Astrocyte of the cerebellum (primary cell): ENCODE results near the gene KCNB1.
A peak's percentile ranks its signal among the peaks of the same experiment; 100 is the strongest.

ENCODE experiments used
- DNase-seq: peaks from one replicate; pipeline ENCODE4 v3.0.0-alpha.2; 2011; ENCODE audit warnings: low read depth
- H3K4me3 ChIP-seq: 2 replicates; pipeline ENCODE4 v1.5.1; 2011; ENCODE audit warnings: mild to moderate bottlenecking, low read depth, low read length, moderate library complexity
- in situ Hi-C: cut with HindIII; loops from 2 replicates; pipeline ENCODE4 v1.10.0; 2017; ENCODE audit warnings: low sequenced_read_pairs
- TF ChIP-seq, protein P1 (sequence below): IDR thresholded peaks from 2 replicates; pipeline ENCODE4 v1.5.1; 2012; ENCODE audit warnings: low read length, low read depth, moderate library complexity, mild to moderate bottlenecking; ENCODE audit errors: missing control alignments

Gene KCNB1

GRCh38 chr20:49513517-49513916 lies 31.0 kb upstream of the KCNB1 start:
- TF ChIP-seq, protein P1, sequence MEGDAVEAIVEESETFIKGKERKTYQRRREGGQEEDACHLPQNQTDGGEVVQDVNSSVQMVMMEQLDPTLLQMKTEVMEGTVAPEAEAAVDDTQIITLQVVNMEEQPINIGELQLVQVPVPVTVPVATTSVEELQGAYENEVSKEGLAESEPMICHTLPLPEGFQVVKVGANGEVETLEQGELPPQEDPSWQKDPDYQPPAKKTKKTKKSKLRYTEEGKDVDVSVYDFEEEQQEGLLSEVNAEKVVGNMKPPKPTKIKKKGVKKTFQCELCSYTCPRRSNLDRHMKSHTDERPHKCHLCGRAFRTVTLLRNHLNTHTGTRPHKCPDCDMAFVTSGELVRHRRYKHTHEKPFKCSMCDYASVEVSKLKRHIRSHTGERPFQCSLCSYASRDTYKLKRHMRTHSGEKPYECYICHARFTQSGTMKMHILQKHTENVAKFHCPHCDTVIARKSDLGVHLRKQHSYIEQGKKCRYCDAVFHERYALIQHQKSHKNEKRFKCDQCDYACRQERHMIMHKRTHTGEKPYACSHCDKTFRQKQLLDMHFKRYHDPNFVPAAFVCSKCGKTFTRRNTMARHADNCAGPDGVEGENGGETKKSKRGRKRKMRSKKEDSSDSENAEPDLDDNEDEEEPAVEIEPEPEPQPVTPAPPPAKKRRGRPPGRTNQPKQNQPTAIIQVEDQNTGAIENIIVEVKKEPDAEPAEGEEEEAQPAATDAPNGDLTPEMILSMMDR = no peak
- DNase-seq = no peak
- in situ Hi-C loops = no loop called here
- H3K4me3 ChIP-seq = no peak overlapping the region

DNA sequence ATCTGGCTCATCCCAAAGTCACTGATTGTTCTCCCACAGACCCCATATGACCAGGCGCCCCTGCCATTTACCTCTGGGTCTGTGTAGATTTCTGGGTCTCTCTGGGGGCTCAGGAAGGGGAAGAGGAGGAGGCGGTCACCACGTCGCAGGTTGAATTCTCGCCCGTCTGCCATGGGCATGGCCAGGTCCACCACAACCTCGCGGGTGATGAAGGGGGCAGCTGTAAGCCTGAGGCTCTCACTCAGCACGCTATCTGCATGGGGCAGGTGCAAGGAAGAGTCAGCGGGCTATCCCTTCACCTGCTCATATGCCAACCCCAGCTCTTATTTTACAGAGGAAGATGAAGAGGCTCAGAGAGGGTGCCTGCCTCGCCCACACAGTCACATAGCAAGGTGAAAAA lies 30.5 kb upstream of the KCNB1 start:
- in situ Hi-C loops = no loop called here
- no peak overlapping the region for H3K4me3 ChIP-seq
- TF ChIP-seq, protein P1 = no peak
- no peak for DNase-seq

GRCh38 chr20:49511788-49512525 lies 29.5 kb upstream of the KCNB1 start:
- in situ Hi-C loops = no loop called here
- DNase-seq = no peak
- TF ChIP-seq, protein P1 = no peak
- no peak overlapping the region for H3K4me3 ChIP-seq

DNA sequence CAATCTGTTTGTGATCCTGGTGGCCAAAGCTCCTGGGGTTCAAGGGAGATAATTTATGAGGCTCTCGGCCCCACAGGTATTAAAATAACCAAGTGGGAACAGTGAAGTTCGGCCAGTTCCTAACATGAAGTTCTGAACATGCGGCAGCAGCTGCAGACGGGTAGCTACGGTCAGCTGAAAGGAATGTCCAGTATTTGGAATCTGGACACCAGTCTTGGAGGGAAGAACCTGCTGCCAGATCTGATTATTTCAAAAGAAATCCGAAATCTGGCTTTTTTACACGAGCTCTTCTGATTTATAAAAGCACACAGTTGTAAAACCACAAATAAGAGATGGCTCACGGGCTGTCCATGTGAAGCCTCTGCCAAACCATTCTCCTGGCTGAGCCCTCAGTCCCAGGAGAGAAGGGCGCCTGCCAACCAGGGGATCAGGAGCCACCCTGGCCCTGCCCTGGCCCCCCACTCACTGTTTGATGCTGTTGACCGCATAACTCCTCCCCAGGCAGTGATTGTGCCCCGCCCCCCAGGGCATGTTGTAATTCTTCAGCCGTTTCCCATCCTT lies 28.2 kb upstream of the KCNB1 start:
- H3K4me3 ChIP-seq = no peak overlapping the region
- TF ChIP-seq, protein P1 = no peak

DNA sequence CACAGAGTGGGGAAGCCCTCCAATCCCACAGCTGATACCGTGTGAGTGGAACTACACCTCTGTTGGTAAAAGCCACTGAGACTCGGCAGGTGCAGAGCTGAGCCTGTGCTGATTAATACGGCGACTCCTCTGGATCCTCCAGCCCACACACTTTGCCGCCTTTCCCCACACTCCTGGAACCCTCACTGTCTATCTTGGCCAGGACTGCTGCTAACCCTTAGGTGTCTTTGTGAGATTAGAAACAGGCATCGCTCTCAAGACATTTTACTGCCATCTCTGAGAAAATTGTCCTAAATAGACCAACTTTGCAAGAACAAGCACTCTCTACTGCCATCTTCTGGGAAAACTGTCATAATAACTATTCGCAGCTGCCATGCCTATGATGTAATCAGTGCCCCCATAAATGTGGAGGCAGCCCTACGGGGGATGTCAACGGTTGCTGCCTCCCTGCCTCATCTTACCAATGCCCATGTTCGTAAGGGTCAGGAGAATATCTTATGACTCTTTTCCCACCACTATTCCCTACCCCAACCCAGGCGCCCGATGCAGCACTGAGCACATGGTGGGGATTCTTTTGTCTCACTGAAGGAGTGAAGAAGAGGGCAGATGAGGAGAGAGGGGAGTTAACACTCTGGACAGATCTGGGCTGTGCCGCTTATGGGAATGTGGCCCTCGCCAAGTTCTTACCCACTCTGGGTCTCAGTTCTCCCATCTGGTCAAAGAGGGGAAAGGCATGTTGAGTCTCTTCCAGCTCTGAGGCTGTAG lies 26.1 kb upstream of the KCNB1 start:
- peak; percentile 43 for DNase-seq
- in situ Hi-C loops = no loop called here
- H3K4me3 ChIP-seq = no peak overlapping the region
- TF ChIP-seq, protein P1 = peak; percentile 53

More for the DNA sequence above, 28.2 kb upstream of the KCNB1 start:
- in situ Hi-C loops = no loop called here
- DNase-seq = peak; percentile 94

DNA sequence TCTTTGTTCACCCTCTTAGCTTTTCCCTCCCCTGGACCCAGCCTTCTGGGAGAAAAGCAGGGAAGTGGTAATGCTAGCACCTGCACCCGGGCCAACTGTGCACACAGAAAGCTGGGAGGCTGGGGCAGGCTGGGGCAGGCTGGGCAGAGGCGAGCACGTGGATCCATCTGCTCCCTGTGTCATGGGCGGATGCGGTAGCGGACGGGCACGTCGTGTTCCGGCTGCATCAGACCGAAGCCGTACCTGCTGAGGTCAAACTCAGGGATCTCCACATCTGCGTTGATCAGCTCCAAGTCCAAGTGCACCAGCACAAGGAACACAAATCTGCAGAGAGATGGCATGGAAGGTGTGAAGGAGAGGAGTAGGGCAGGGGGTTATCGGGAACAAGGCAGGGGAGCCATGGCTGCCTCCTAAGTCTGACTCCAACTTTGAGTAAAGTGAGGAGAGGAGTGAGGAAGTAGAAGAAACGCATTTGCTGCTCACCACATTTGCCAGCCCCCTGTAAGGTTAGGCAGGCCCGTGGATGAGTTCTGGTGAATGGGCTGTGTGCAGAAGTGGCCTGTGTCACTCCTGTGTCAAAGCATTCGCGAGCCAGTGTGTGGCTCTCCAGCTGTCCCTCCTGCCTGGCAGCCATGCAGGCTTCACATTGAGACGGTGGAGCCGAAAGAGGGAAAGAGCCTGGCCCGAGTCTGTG lies 25.4 kb upstream of the KCNB1 start:
- DNase-seq = no peak
- no peak overlapping the region for H3K4me3 ChIP-seq
- TF ChIP-seq, protein P1 = no peak
- in situ Hi-C loops = no loop called here
